GM12891 (cell line): Measurements from ENCODE around the gene ADGRE2.

Source experiments
- PAX5 ChIP-seq: IDR thresholded peaks from 2 replicates; pipeline ENCODE4 v1.6.1; 2011; ENCODE audit warnings: low read length, moderate library complexity, mild to moderate bottlenecking; ENCODE audit not compliant: insufficient read depth, severe bottlenecking
- POLR2A ChIP-seq: IDR thresholded peaks from 2 replicates; pipeline ENCODE4 v1.6.1; 2011; ENCODE audit warnings: low read depth, low read length, control low read depth
- POLR2AphosphoS5 ChIP-seq: IDR thresholded peaks from 2 replicates; pipeline ENCODE4 v1.6.1; 2011; ENCODE audit warnings: low read depth, low read length, control low read depth
- POU2F2 ChIP-seq: IDR thresholded peaks from 2 replicates; pipeline ENCODE4 v1.6.1; 2011; ENCODE audit warnings: low read depth, mild to moderate bottlenecking, control low read depth, low read length, moderate library complexity
- SPI1 ChIP-seq: IDR thresholded peaks from 2 replicates; pipeline ENCODE4 v1.6.1; 2011; ENCODE audit warnings: low read depth, low read length, control low read depth
- TAF1 ChIP-seq: IDR thresholded peaks from 2 replicates; pipeline ENCODE4 v1.6.1; 2011; ENCODE audit warnings: low read depth, low read length, control low read depth

DNA sequence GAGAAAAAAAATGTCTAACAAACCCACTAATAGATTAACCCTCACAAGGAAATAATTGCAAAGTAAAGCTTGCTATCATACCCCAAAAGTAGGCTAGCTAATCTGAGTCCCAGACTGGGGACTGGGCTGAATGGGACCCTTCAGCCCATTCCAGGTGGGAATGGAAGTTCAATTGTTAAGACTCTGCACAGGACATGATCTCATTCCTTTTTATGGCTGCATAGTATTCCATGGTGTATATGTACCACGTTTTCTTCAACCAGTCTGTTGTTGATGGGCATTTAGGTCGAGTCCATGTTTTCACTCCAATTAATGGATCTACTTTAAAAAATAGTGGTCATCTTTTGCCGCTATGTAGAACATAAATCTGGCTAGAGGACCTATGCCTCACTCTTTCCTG, 38.7 kb upstream of the ADGRE2 start:
- TF ChIP-seq POLR2AphosphoS5, result no peak
- no peak for TF ChIP-seq POLR2A
- no peak for TF ChIP-seq TAF1
- no peak for TF ChIP-seq POU2F2
- no peak for TF ChIP-seq SPI1
- no peak for TF ChIP-seq PAX5
